HFFc6 (cell line): Measurements from ENCODE around the gene PRKG1. TPM values are rescaled to one million over a fixed set of nuclear protein-coding genes. Genes with fewer than 3 reads are reported as not detected.

Experiments used
- DNase-seq: peaks from one replicate; pipeline ENCODE4 v3.0.0-alpha.2; 2018
- H3K27ac Mint-ChIP-seq: 2 replicates; pipeline ENCODE4 v1.8.0; 2020; ENCODE audit warnings: mild to moderate bottlenecking, mixed read lengths
- H3K27me3 Mint-ChIP-seq: 2 replicates; pipeline ENCODE4 v1.8.0; 2021; ENCODE audit warnings: mild to moderate bottlenecking, moderate library complexity, mixed read lengths; ENCODE audit not compliant: insufficient read depth
- H3K36me3 Mint-ChIP-seq: 2 replicates; pipeline ENCODE4 v1.8.0; 2021; ENCODE audit warnings: low read depth, mixed read lengths
- H3K4me1 Mint-ChIP-seq: 2 replicates; pipeline ENCODE4 v1.8.0; 2020; ENCODE audit warnings: low read depth, mixed read lengths
- H3K4me3 Mint-ChIP-seq: 2 replicates; pipeline ENCODE4 v1.8.0; 2020; ENCODE audit warnings: mild to moderate bottlenecking, moderate library complexity, mixed read lengths
- H3K9me3 Mint-ChIP-seq: 2 replicates; pipeline ENCODE4 v1.8.0; 2020; ENCODE audit warnings: mild to moderate bottlenecking, mixed read lengths
- CTCF ChIP-seq: fragments of 200-600 bp; sonication (generic); IDR thresholded peaks from 2 replicates; pipeline ENCODE4 v1.5.0; 2021; ENCODE audit warnings: antibody characterized with exemption, mild to moderate bottlenecking
- total RNA-seq, 6 experiments: library from RNA; stranded (reverse); fragmentation: NEBNext Ultra II Directional; extraction: Animal tissue kit (Norgen Biotek cat#: 25700); gene quantifications; 2 replicates in 1 of 6; 3 replicates in 5 of 6; pipeline ENCODE4 v1.2.3, GENCODE V29; 2021

PRKG1 gene
- total RNA-seq, 6 experiments from 2014 or later, result 9.3 to 10.1 (median 9.8) TPM

- Mint-ChIP-seq H3K36me3 (peaks cover 17% of the 10 kb centered on the region), H3K4me1 (peaks cover 83% of the 10 kb centered on the region), H3K27me3 (no peaks in the 10 kb centered on the region), H3K27ac (no peak overlapping the region), H3K9me3 (no peaks in the 10 kb centered on the region), H3K4me3 (no peak overlapping the region)
- DNase-seq, result no peak
- no peak for TF ChIP-seq CTCF
These were observed 37.7 kb downstream of the PRKG1 start for GRCh38 chr10:51112013-51112412.

GRCh38 chr10:51113007-51113406 is 38.7 kb downstream of the PRKG1 start:
- DNase-seq, result no peak
- no peaks in the 10 kb centered on the region for H3K9me3 Mint-ChIP-seq
- TF ChIP-seq CTCF, result no peak
- H3K27ac Mint-ChIP-seq, result no peak overlapping the region
- peaks cover 83% of the 10 kb centered on the region for H3K4me1 Mint-ChIP-seq
- H3K27me3 Mint-ChIP-seq, result no peaks in the 10 kb centered on the region
- H3K36me3 Mint-ChIP-seq, result peaks cover 17% of the 10 kb centered on the region
- H3K4me3 Mint-ChIP-seq, result no peak overlapping the region

GRCh38 chr10:51117053-51117660 is 42.9 kb downstream of the PRKG1 start:
- H3K27ac Mint-ChIP-seq, result peak overlapping the region; percentile 40
- peaks cover 50% of the 10 kb centered on the region for H3K4me1 Mint-ChIP-seq
- TF ChIP-seq CTCF, result no peak
- no peak overlapping the region; the same call in 1 of the 2 replicates for H3K4me3 Mint-ChIP-seq
- no peaks in the 10 kb centered on the region for H3K27me3 Mint-ChIP-seq
- peaks cover 14% of the 10 kb centered on the region for H3K36me3 Mint-ChIP-seq
- H3K9me3 Mint-ChIP-seq, result no peaks in the 10 kb centered on the region
- no peak for DNase-seq

GRCh38 chr10:51117794-51118193 is 43.5 kb downstream of the PRKG1 start:
- H3K4me3 Mint-ChIP-seq, result no peak overlapping the region
- peak overlapping the region; percentile 49 for H3K27ac Mint-ChIP-seq
- peaks cover 49% of the 10 kb centered on the region for H3K4me1 Mint-ChIP-seq
- no peak for DNase-seq
- no peak for TF ChIP-seq CTCF
- no peaks in the 10 kb centered on the region for H3K27me3 Mint-ChIP-seq
- no peaks in the 10 kb centered on the region for H3K9me3 Mint-ChIP-seq
- H3K36me3 Mint-ChIP-seq, result peaks cover 14% of the 10 kb centered on the region

- no peak for TF ChIP-seq CTCF
- Mint-ChIP-seq H3K36me3 (peaks cover 14% of the 10 kb centered on the region), H3K9me3 (no peaks in the 10 kb centered on the region), H3K27ac (no peak overlapping the region), H3K4me1 (peaks cover 32% of the 10 kb centered on the region), H3K4me3 (no peak overlapping the region), H3K27me3 (no peaks in the 10 kb centered on the region)
- DNase-seq, result no peak
These were observed 45.2 kb downstream of the PRKG1 start for GRCh38 chr10:51119441-51119840.
